SK-N-SH treated with all-trans-retinoic acid at 6 μM for 48 hours (cell line): ENCODE measurements around the gene FANCC.

Experiments
- ATAC-seq: fragments of 200-7000 bp; cut with Tn5 transposase; 3 replicates; pipeline ENCODE4 v1.9.1; 2020; ENCODE audit warnings: mild to moderate bottlenecking, moderate library complexity
- ARNTL ChIP-seq: fragments of 450-650 bp; formaldehyde crosslinking; IDR thresholded peaks from 2 replicates; pipeline ENCODE4 v1.5.0; 2020; ENCODE audit warnings: low read depth, mild to moderate bottlenecking, moderate library complexity, borderline replicate concordance
- BACH2 ChIP-seq: fragments of 250-450 bp; sonication (Bioruptor Pico); IDR thresholded peaks from 2 replicates; pipeline ENCODE4 v1.9.0; 2021; ENCODE audit warnings: mild to moderate bottlenecking, borderline replicate concordance
- CREB5 ChIP-seq: fragments of 250-450 bp; sonication (Bioruptor Pico); IDR thresholded peaks from 2 replicates; pipeline ENCODE4 v1.5.1; 2020; ENCODE audit warnings: low read depth, mild to moderate bottlenecking, moderate library complexity
- CSRNP3 ChIP-seq: fragments of 250-450 bp; sonication (Bioruptor Pico); IDR thresholded peaks from 2 replicates; pipeline ENCODE4 v1.5.1; 2021; ENCODE audit warnings: mild to moderate bottlenecking, moderate library complexity
- GLIS3 ChIP-seq: fragments of 250-450 bp; sonication (Bioruptor Pico); IDR thresholded peaks from 2 replicates; pipeline ENCODE4 v1.5.0; 2020; ENCODE audit warnings: mild to moderate bottlenecking, moderate library complexity
- ISL1 ChIP-seq: fragments of 250-450 bp; sonication (Bioruptor Pico); IDR thresholded peaks from 2 replicates; pipeline ENCODE4 v2.1.2; 2022; ENCODE audit warnings: mild to moderate bottlenecking, moderate library complexity
- OSR1 ChIP-seq: fragments of 250-450 bp; sonication (Bioruptor Pico); IDR thresholded peaks from 2 replicates; pipeline ENCODE4 v1.8.0; 2022; ENCODE audit warnings: moderate library complexity, mild to moderate bottlenecking, inconsistent platforms
- POU6F1 ChIP-seq: fragments of 250-450 bp; sonication (Bioruptor Pico); IDR thresholded peaks from 2 replicates; pipeline ENCODE4 v1.8.0; 2021; ENCODE audit warnings: low read depth, mild to moderate bottlenecking, moderate library complexity, borderline replicate concordance
- PPARA ChIP-seq: fragments of 250-450 bp; sonication (Bioruptor Pico); IDR thresholded peaks from 2 replicates; pipeline ENCODE4 v1.5.0; 2020; ENCODE audit warnings: mild to moderate bottlenecking, borderline replicate concordance
- RARB ChIP-seq: fragments of 250-450 bp; sonication (Bioruptor Pico); IDR thresholded peaks from 2 replicates; pipeline ENCODE4 v1.8.0; 2021; ENCODE audit warnings: mild to moderate bottlenecking, moderate library complexity
- SNAI2 ChIP-seq: fragments of 250-450 bp; sonication (Bioruptor Pico); IDR thresholded peaks from 2 replicates; pipeline ENCODE4 v1.5.0; 2020; ENCODE audit warnings: mild to moderate bottlenecking, moderate library complexity
- TCF4 ChIP-seq: fragments of 250-450 bp; sonication (Bioruptor Pico); IDR thresholded peaks from 2 replicates; pipeline ENCODE4 v1.8.0; 2021; ENCODE audit warnings: mild to moderate bottlenecking, moderate library complexity, borderline replicate concordance
- TOX ChIP-seq: fragments of 250-450 bp; sonication (Bioruptor Pico); IDR thresholded peaks from 2 replicates; pipeline ENCODE4 v1.8.0; 2021; ENCODE audit warnings: mild to moderate bottlenecking, moderate library complexity, borderline replicate concordance
- ZC3H10 ChIP-seq: fragments of 250-450 bp; sonication (Bioruptor Pico); IDR thresholded peaks from 2 replicates; pipeline ENCODE4 v1.5.1; 2021; ENCODE audit warnings: mild to moderate bottlenecking, moderate library complexity
- ZFP3 ChIP-seq: fragments of 250-450 bp; sonication (Bioruptor Pico); IDR thresholded peaks from 2 replicates; pipeline ENCODE4 v1.5.0; 2020; ENCODE audit warnings: mild to moderate bottlenecking, moderate library complexity
- ZFP30 ChIP-seq: fragments of 450-650 bp; formaldehyde crosslinking; IDR thresholded peaks from 2 replicates; pipeline ENCODE4 v1.5.0; 2022; ENCODE audit warnings: mild to moderate bottlenecking, moderate library complexity
- ZNF565 ChIP-seq: fragments of 450-650 bp; formaldehyde crosslinking; conservative IDR thresholded peaks from 2 replicates; pipeline ENCODE4 v1.5.0; 2020; ENCODE audit warnings: low read depth, mild to moderate bottlenecking, moderate library complexity
- ZNF70 ChIP-seq: fragments of 450-650 bp; formaldehyde crosslinking; IDR thresholded peaks from 2 replicates; pipeline ENCODE4 v1.5.0; 2020; ENCODE audit warnings: mild to moderate bottlenecking, moderate library complexity
- ZNF8 ChIP-seq: fragments of 450-650 bp; formaldehyde crosslinking; IDR thresholded peaks from 2 replicates; pipeline ENCODE4 v1.5.0; 2020; ENCODE audit warnings: mild to moderate bottlenecking, moderate library complexity
- TF ChIP-seq, protein P1 (sequence below): fragments of 250-450 bp; sonication (Bioruptor Pico); IDR thresholded peaks from 2 replicates; pipeline ENCODE4 v1.5.0; 2020; ENCODE audit warnings: mild to moderate bottlenecking, moderate library complexity
- TF ChIP-seq, protein P2 (sequence below): fragments of 250-450 bp; sonication (Bioruptor Pico); IDR thresholded peaks from 2 replicates; pipeline ENCODE4 v1.8.0; 2020; ENCODE audit warnings: mild to moderate bottlenecking, moderate library complexity, borderline replicate concordance

The FANCC gene

GRCh38 chr9:95313010-95313498, 4.5 kb downstream of the FANCC start (continued):
- TF ChIP-seq, protein P1, sequence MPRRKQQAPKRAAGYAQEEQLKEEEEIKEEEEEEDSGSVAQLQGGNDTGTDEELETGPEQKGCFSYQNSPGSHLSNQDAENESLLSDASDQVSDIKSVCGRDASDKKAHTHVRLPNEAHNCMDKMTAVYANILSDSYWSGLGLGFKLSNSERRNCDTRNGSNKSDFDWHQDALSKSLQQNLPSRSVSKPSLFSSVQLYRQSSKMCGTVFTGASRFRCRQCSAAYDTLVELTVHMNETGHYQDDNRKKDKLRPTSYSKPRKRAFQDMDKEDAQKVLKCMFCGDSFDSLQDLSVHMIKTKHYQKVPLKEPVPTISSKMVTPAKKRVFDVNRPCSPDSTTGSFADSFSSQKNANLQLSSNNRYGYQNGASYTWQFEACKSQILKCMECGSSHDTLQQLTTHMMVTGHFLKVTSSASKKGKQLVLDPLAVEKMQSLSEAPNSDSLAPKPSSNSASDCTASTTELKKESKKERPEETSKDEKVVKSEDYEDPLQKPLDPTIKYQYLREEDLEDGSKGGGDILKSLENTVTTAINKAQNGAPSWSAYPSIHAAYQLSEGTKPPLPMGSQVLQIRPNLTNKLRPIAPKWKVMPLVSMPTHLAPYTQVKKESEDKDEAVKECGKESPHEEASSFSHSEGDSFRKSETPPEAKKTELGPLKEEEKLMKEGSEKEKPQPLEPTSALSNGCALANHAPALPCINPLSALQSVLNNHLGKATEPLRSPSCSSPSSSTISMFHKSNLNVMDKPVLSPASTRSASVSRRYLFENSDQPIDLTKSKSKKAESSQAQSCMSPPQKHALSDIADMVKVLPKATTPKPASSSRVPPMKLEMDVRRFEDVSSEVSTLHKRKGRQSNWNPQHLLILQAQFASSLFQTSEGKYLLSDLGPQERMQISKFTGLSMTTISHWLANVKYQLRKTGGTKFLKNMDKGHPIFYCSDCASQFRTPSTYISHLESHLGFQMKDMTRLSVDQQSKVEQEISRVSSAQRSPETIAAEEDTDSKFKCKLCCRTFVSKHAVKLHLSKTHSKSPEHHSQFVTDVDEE (CRISPR knock-in tag): no peak
- no peak for TF ChIP-seq PPARA (CRISPR knock-in tag)
- no peak for TF ChIP-seq ISL1 (CRISPR knock-in tag)
- TF ChIP-seq, all 23 proteins: peak for 0

DNA sequence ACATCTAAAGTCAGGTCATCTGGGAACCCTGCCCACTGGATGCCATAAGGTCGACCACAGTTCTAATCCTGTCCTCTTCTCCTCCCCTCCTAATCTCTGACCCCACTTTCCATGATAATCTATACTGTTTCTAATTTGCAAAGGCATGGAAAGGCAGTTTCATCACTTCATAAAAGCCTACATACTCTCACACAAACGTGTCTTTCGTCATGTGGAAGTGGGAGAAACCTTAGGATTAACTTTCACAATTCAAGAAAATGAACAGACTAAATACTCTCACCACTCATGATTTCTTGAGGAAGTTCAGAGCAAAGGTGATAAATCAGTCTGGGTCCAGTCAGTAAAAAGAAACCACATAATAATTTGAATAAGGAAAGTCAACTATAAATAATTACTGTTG, 5.5 kb downstream of the FANCC start:
- TF ChIP-seq, protein P2, sequence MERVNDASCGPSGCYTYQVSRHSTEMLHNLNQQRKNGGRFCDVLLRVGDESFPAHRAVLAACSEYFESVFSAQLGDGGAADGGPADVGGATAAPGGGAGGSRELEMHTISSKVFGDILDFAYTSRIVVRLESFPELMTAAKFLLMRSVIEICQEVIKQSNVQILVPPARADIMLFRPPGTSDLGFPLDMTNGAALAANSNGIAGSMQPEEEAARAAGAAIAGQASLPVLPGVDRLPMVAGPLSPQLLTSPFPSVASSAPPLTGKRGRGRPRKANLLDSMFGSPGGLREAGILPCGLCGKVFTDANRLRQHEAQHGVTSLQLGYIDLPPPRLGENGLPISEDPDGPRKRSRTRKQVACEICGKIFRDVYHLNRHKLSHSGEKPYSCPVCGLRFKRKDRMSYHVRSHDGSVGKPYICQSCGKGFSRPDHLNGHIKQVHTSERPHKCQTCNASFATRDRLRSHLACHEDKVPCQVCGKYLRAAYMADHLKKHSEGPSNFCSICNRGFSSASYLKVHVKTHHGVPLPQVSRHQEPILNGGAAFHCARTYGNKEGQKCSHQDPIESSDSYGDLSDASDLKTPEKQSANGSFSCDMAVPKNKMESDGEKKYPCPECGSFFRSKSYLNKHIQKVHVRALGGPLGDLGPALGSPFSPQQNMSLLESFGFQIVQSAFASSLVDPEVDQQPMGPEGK (CRISPR knock-in tag): no peak
- no peak for TF ChIP-seq ZC3H10 (CRISPR knock-in tag)
- TF ChIP-seq ISL1 (CRISPR knock-in tag): no peak
- TF ChIP-seq OSR1 (CRISPR knock-in tag): no peak
- no peak for TF ChIP-seq GLIS3 (CRISPR knock-in tag)
- no peak for TF ChIP-seq ARNTL (CRISPR knock-in tag)
- TF ChIP-seq, all 23 proteins: peak for 0
- no peak for ATAC-seq

GRCh38 chr9:95307538-95307937, 10.0 kb downstream of the FANCC start:
- ATAC-seq: peak; percentile 25; the same call in 1 of the 3 replicates
- TF ChIP-seq, protein P2 (CRISPR knock-in tag): no peak
- TF ChIP-seq RARB (CRISPR knock-in tag) (no peak), GLIS3 (CRISPR knock-in tag) (no peak)

DNA sequence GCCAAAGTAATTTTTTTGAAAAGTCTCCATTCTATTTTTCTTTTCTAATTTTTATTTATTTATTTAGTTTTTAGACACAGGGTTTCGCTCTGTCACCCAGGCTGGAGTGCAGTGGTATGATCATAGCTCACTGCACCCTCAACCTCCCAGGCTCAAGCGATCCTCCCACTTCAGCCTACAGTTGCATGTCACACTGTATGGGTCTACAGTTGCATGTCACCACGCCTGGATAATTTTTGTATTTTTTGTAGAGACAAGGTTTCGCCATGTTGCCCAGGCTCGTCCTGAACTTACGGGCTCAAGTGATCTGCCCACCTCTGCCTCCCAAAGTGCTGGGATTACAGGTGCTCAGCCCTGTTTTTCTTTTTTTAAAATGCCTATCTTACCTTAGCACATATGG, 10.7 kb downstream of the FANCC start:
- no peak for ATAC-seq
- TF ChIP-seq RARB (CRISPR knock-in tag) (no peak), BACH2 (CRISPR knock-in tag) (no peak), ZFP3 (no peak), ZFP30 (CRISPR knock-in tag) (no peak), ZC3H10 (CRISPR knock-in tag) (no peak), ZNF565 (no peak), OSR1 (CRISPR knock-in tag) (no peak), CSRNP3 (CRISPR knock-in tag) (no peak), ARNTL (CRISPR knock-in tag) (no peak), ZNF70 (CRISPR knock-in tag) (no peak), ISL1 (CRISPR knock-in tag) (no peak), TCF4 (CRISPR knock-in tag) (no peak), POU6F1 (no peak), TOX (CRISPR knock-in tag) (no peak), ZNF8 (CRISPR knock-in tag) (no peak), SNAI2 (CRISPR knock-in tag) (no peak), CREB5 (CRISPR knock-in tag) (no peak)
- TF ChIP-seq, protein P1 (CRISPR knock-in tag): no peak
